Upper lobe of left lung (tissue), 4 donors: ENCODE results near the gene DLG2.

Source experiments
- EP300 ChIP-seq, 4 donors: sonication (generic); formaldehyde crosslinking; IDR thresholded peaks; one replicate each; pipeline ENCODE4 v1.5.1; 2017; ENCODE audit warnings: antibody characterized with exemption in 4 of 4, control low read depth in 2 of 4
- POLR2A ChIP-seq, 4 donors: fragments of 450-650 bp; IDR thresholded peaks; one replicate each; pipeline ENCODE4 v1.5.1; 2016 to 2017; ENCODE audit warnings: antibody characterized with exemption in 4 of 4, mild to moderate bottlenecking in 2 of 4
- TF ChIP-seq, protein P1 (sequence below), 6 experiments: fragments of 450-650 bp in 4 of 6; fragments of 200-600 bp in 2 of 6; sonication (generic) in 2 of 6; IDR thresholded peaks; one replicate each; pipeline ENCODE4 v1.5.1; 2016 to 2019; ENCODE audit warnings: antibody characterized with exemption in 6 of 6

DNA sequence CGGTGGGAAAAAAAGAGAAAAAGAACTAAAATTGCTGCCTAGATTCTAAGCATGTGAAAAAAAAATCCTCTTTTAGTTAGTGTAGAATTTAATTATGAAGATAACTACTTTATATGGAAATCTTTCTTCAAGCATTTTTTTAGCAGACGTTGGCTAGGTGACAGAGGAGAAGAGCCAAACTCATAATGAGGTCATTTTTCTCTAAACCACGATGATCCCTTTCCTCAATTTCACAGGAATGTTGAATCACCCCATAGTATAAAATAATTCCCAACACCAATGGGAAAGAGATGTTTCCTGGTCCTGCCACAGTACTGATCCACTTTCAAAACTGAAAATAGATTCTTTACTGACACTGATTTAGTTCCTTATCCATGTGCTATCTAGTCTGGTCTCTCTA, 319.8 kb downstream of the DLG2 start:
- TF ChIP-seq, protein P1, sequence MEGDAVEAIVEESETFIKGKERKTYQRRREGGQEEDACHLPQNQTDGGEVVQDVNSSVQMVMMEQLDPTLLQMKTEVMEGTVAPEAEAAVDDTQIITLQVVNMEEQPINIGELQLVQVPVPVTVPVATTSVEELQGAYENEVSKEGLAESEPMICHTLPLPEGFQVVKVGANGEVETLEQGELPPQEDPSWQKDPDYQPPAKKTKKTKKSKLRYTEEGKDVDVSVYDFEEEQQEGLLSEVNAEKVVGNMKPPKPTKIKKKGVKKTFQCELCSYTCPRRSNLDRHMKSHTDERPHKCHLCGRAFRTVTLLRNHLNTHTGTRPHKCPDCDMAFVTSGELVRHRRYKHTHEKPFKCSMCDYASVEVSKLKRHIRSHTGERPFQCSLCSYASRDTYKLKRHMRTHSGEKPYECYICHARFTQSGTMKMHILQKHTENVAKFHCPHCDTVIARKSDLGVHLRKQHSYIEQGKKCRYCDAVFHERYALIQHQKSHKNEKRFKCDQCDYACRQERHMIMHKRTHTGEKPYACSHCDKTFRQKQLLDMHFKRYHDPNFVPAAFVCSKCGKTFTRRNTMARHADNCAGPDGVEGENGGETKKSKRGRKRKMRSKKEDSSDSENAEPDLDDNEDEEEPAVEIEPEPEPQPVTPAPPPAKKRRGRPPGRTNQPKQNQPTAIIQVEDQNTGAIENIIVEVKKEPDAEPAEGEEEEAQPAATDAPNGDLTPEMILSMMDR (IDR thresholded peaks at IDR 0.05): no peak
- TF ChIP-seq POLR2A (IDR thresholded peaks at IDR 0.05) (no peak), EP300 (IDR thresholded peaks at IDR 0.05) (no peak)
